HEK293T (cell line): ENCODE results near the gene HADH.

Source experiments
- ARNT ChIP-seq: fragments of 450-650 bp; IDR thresholded peaks from 2 replicates; pipeline ENCODE4 v1.6.1; 2017; ENCODE audit warnings: mild to moderate bottlenecking
- BHLHE40 ChIP-seq: fragments of 450-650 bp; IDR thresholded peaks from 2 replicates; pipeline ENCODE4 v1.6.1; 2016; ENCODE audit warnings: mild to moderate bottlenecking, moderate library complexity, borderline replicate concordance
- ELF4 ChIP-seq: fragments of 450-650 bp; IDR thresholded peaks from 2 replicates; pipeline ENCODE4 v1.6.1; 2017; ENCODE audit warnings: antibody characterized with exemption
- FOXA1 ChIP-seq: fragments of 450-650 bp; IDR thresholded peaks from 2 replicates; pipeline ENCODE4 v1.6.1; 2016; ENCODE audit warnings: mild to moderate bottlenecking
- FOXK2 ChIP-seq: fragments of 450-650 bp; IDR thresholded peaks from 2 replicates; pipeline ENCODE4 v1.6.1; 2016; ENCODE audit warnings: mild to moderate bottlenecking
- FOXM1 ChIP-seq: fragments of 450-650 bp; IDR thresholded peaks from 2 replicates; pipeline ENCODE4 v1.6.1; 2017; ENCODE audit warnings: mild to moderate bottlenecking, borderline replicate concordance
- HDGF ChIP-seq: fragments of 450-650 bp; IDR thresholded peaks from 2 replicates; pipeline ENCODE4 v1.6.1; 2017; ENCODE audit warnings: antibody characterized with exemption, borderline replicate concordance
- NFRKB ChIP-seq: fragments of 450-650 bp; IDR thresholded peaks from 2 replicates; pipeline ENCODE4 v1.6.1; 2016; ENCODE audit warnings: mild to moderate bottlenecking, moderate library complexity
- SP1 ChIP-seq: fragments of 450-650 bp; IDR thresholded peaks from 2 replicates; pipeline ENCODE4 v1.6.1; 2017
- SUZ12 ChIP-seq: fragments of 450-650 bp; IDR thresholded peaks from 2 replicates; pipeline ENCODE4 v1.6.1; 2016; ENCODE audit warnings: mild to moderate bottlenecking
- TARDBP ChIP-seq: fragments of 450-650 bp; IDR thresholded peaks from 2 replicates; pipeline ENCODE4 v1.6.1; 2016

- TF ChIP-seq NFRKB = no peak
- no peak for TF ChIP-seq HDGF
- no peak for TF ChIP-seq FOXA1
- no peak for TF ChIP-seq SP1
- TF ChIP-seq ELF4 = no peak
- TF ChIP-seq ARNT = no peak
- no peak for TF ChIP-seq BHLHE40
- no peak for TF ChIP-seq SUZ12
- TF ChIP-seq TARDBP = no peak
- no peak for TF ChIP-seq FOXM1
- TF ChIP-seq FOXK2 = no peak
Observed at GRCh38 chr4:108056418-108056817, 66.7 kb downstream of the HADH start.
